K562 (cell line): ENCODE measurements around the gene SCYL1. TPM values are rescaled to one million over a fixed set of nuclear protein-coding genes. Genes with fewer than 3 reads are reported as not detected.

ENCODE experiments used
- ARHGAP35 ChIP-seq: fragments of 450-650 bp; IDR thresholded peaks from 2 replicates; pipeline ENCODE4 v1.6.1; 2018; ENCODE audit not compliant: partially characterized antibody
- ARID1B ChIP-seq: fragments of 450-650 bp; IDR thresholded peaks from 2 replicates; pipeline ENCODE4 v1.6.1; 2016; ENCODE audit warnings: antibody characterized with exemption, mild to moderate bottlenecking, inconsistent platforms
- CBX8 ChIP-seq: fragments of 200-600 bp; sonication (generic); IDR thresholded peaks from 2 replicates; pipeline ENCODE4 v1.6.1; 2012; ENCODE audit warnings: borderline replicate concordance, mixed run types, low read depth, mild to moderate bottlenecking, moderate library complexity, mixed read lengths, low read length, control low read depth, inconsistent platforms; ENCODE audit not compliant: poor library complexity, severe bottlenecking; ENCODE audit errors: extremely low read depth
- CCNT2 ChIP-seq: IDR thresholded peaks from 2 replicates; pipeline ENCODE4 v1.6.1; 2011; ENCODE audit warnings: borderline replicate concordance, low read depth, mild to moderate bottlenecking, moderate library complexity, mixed read lengths, low read length; ENCODE audit not compliant: insufficient read length; ENCODE audit errors: extremely low read depth
- CEBPB ChIP-seq: fragments of 450-650 bp; IDR thresholded peaks from 2 replicates; pipeline ENCODE4 v1.6.1; 2016; ENCODE audit warnings: missing genetic modification characterization, missing compliant biosample characterization
- GTF2F1 ChIP-seq: IDR thresholded peaks from 2 replicates; pipeline ENCODE4 v1.6.1; 2011; ENCODE audit warnings: low read depth, low read length, improper control_type of control experiment
- HDAC8 ChIP-seq: fragments of 450-650 bp; IDR thresholded peaks from 2 replicates; pipeline ENCODE4 v1.6.1; 2016; ENCODE audit warnings: mild to moderate bottlenecking, missing genetic modification characterization, moderate library complexity, missing compliant biosample characterization
- ZFP36 ChIP-seq: fragments of 150-350 bp; IDR thresholded peaks from 2 replicates; pipeline ENCODE4 v1.6.1; 2018; ENCODE audit warnings: low read length, low read depth; ENCODE audit not compliant: partially characterized antibody
- ZNF184 ChIP-seq: sonication (generic); formaldehyde crosslinking; IDR thresholded peaks from 2 replicates; pipeline ENCODE4 v1.5.0; 2020; ENCODE audit warnings: missing genetic modification reagents
- ZNF263 ChIP-seq: sonication (generic); formaldehyde crosslinking; IDR thresholded peaks from 2 replicates; pipeline ENCODE4 v1.8.0; 2022; ENCODE audit warnings: mild to moderate bottlenecking, missing genetic modification reagents, borderline replicate concordance
- polyA plus RNA-seq, 8 experiments: library from polyadenylated mRNA; depleted of rRNA in 4 of 8; stranded (reverse) in 5 of 8; unstranded in 3 of 8; fragments of >200 nt; fragmentation: Nextera tagmentation in 2 of 8; fragmentation: Illumina TruSeq in 1 of 8; extraction: Ambion mirVana in 2 of 8; extraction: Trizol in 1 of 8; gene quantifications; 2 replicates each; pipeline versions ENCODE4 v1.2.1 to v1.2.3, GENCODE V29; 2011 to 2014; ENCODE audit warnings: inconsistent platforms in 1 of 8, missing spikeins in 1 of 8
- total RNA-seq, 7 experiments: library from RNA; depleted of rRNA in 6 of 7; stranded (reverse); fragments of >200 nt in 6 of 7; fragmentation: Illumina TruSeq in 2 of 7; extraction: Trizol in 2 of 7; gene quantifications; 2 replicates each; pipeline versions ENCODE4 v1.2.1 to v1.2.3, GENCODE V29; 2011 to 2021; ENCODE audit warnings: low replicate concordance in 1 of 7
- TF ChIP-seq, protein P1 (sequence below), 2 experiments: fragments of 450-650 bp; IDR thresholded peaks; 2 replicates each; pipeline ENCODE4 v1.6.1; 2016
- TF ChIP-seq, protein P2 (sequence below): fragments of 450-650 bp; formaldehyde crosslinking; IDR thresholded peaks from 2 replicates; pipeline ENCODE4 v1.4.0; 2020; ENCODE audit warnings: mild to moderate bottlenecking
- TF ChIP-seq, protein P3 (sequence below): fragments of 450-650 bp; conservative IDR thresholded peaks from 2 replicates; pipeline ENCODE4 v1.6.1; 2016; ENCODE audit warnings: missing genetic modification characterization, low read depth, mild to moderate bottlenecking, control low read depth, missing compliant biosample characterization
- TF ChIP-seq, protein P4 (sequence below): sonication (generic); formaldehyde crosslinking; IDR thresholded peaks from 2 replicates; pipeline ENCODE4 v1.8.0; 2022; ENCODE audit warnings: missing genetic modification reagents, mild to moderate bottlenecking, borderline replicate concordance
- TF ChIP-seq, protein P5 (sequence below): fragments of 250-450 bp; sonication (Bioruptor Pico); IDR thresholded peaks from 2 replicates; pipeline ENCODE4 v1.6.1; 2021; ENCODE audit warnings: mild to moderate bottlenecking
- TF ChIP-seq, protein P6 (sequence below): fragments of 250-450 bp; sonication (Bioruptor Pico); IDR thresholded peaks from 2 replicates; pipeline ENCODE4 v1.8.0; 2022; ENCODE audit warnings: moderate library complexity, mild to moderate bottlenecking, inconsistent platforms

The SCYL1 gene
- total and polyA plus RNA-seq, 9 of the 15 experiments (the other 6 are each of a cell fraction or from before 2014, with no cell fraction given): 1.9 to 145 (median 57.6) TPM

DNA sequence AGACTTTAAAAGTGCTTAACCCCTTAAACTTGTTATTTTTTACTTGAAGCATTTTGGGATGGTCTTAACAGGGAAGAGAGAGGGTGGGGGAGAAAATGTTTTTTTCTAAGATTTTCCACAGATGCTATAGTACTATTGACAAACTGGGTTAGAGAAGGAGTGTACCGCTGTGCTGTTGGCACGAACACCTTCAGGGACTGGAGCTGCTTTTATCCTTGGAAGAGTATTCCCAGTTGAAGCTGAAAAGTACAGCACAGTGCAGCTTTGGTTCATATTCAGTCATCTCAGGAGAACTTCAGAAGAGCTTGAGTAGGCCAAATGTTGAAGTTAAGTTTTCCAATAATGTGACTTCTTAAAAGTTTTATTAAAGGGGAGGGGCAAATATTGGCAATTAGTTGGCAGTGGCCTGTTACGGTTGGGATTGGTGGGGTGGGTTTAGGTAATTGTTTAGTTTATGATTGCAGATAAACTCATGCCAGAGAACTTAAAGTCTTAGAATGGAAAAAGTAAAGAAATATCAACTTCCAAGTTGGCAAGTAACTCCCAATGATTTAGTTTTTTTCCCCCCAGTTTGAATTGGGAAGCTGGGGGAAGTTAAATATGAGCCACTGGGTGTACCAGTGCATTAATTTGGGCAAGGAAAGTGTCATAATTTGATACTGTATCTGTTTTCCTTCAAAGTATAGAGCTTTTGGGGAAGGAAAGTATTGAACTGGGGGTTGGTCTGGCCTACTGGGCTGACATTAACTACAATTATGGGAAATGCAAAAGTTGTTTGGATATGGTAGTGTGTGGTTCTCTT lies 23.2 kb upstream of the SCYL1 start (continued):
- TF ChIP-seq, protein P1, sequence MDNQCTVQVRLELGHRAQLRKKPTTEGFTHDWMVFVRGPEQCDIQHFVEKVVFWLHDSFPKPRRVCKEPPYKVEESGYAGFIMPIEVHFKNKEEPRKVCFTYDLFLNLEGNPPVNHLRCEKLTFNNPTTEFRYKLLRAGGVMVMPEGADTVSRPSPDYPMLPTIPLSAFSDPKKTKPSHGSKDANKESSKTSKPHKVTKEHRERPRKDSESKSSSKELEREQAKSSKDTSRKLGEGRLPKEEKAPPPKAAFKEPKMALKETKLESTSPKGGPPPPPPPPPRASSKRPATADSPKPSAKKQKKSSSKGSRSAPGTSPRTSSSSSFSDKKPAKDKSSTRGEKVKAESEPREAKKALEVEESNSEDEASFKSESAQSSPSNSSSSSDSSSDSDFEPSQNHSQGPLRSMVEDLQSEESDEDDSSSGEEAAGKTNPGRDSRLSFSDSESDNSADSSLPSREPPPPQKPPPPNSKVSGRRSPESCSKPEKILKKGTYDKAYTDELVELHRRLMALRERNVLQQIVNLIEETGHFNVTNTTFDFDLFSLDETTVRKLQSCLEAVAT (IDR thresholded peaks at IDR 0.05): peak; percentile 96 to 99
- TF ChIP-seq, protein P2, sequence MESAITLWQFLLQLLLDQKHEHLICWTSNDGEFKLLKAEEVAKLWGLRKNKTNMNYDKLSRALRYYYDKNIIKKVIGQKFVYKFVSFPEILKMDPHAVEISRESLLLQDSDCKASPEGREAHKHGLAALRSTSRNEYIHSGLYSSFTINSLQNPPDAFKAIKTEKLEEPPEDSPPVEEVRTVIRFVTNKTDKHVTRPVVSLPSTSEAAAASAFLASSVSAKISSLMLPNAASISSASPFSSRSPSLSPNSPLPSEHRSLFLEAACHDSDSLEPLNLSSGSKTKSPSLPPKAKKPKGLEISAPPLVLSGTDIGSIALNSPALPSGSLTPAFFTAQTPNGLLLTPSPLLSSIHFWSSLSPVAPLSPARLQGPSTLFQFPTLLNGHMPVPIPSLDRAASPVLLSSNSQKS (CRISPR knock-in tag): peak; percentile 27; the same call in 1 of the 2 replicates
- TF ChIP-seq ZNF184 (no peak), GTF2F1 (0 out of 2 replicates have a peak, but pooled peaks have one; percentile 11), ARHGAP35 (no peak), ARID1B (no peak), HDAC8 (tag) (no peak), ZFP36 (no peak), CCNT2 (no peak), CBX8 (no peak), ZNF263 (no peak), CEBPB (tag) (no peak)
- TF ChIP-seq, protein P3, sequence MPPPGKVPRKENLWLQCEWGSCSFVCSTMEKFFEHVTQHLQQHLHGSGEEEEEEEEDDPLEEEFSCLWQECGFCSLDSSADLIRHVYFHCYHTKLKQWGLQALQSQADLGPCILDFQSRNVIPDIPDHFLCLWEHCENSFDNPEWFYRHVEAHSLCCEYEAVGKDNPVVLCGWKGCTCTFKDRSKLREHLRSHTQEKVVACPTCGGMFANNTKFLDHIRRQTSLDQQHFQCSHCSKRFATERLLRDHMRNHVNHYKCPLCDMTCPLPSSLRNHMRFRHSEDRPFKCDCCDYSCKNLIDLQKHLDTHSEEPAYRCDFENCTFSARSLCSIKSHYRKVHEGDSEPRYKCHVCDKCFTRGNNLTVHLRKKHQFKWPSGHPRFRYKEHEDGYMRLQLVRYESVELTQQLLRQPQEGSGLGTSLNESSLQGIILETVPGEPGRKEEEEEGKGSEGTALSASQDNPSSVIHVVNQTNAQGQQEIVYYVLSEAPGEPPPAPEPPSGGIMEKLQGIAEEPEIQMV (tag): no peak
- TF ChIP-seq, protein P4, sequence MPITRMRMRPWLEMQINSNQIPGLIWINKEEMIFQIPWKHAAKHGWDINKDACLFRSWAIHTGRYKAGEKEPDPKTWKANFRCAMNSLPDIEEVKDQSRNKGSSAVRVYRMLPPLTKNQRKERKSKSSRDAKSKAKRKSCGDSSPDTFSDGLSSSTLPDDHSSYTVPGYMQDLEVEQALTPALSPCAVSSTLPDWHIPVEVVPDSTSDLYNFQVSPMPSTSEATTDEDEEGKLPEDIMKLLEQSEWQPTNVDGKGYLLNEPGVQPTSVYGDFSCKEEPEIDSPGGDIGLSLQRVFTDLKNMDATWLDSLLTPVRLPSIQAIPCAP (CRISPR knock-in tag): no peak
- TF ChIP-seq, protein P5, sequence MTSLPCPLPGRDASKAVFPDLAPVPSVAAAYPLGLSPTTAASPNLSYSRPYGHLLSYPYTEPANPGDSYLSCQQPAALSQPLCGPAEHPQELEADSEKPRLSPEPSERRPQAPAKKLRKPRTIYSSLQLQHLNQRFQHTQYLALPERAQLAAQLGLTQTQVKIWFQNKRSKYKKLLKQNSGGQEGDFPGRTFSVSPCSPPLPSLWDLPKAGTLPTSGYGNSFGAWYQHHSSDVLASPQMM: no peak
- TF ChIP-seq, protein P6, sequence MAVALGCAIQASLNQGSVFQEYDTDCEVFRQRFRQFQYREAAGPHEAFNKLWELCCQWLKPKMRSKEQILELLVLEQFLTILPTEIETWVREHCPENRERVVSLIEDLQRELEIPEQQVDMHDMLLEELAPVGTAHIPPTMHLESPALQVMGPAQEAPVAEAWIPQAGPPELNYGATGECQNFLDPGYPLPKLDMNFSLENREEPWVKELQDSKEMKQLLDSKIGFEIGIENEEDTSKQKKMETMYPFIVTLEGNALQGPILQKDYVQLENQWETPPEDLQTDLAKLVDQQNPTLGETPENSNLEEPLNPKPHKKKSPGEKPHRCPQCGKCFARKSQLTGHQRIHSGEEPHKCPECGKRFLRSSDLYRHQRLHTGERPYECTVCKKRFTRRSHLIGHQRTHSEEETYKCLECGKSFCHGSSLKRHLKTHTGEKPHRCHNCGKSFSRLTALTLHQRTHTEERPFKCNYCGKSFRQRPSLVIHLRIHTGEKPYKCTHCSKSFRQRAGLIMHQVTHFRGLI (CRISPR knock-in tag): no peak
